Peyer's patch (tissue), 4 donors: Measurements from ENCODE around the gene KIF18A.
A peak's percentile ranks its signal among the peaks of the same experiment; 100 is the strongest.

ENCODE experiments used
- CTCF ChIP-seq, 6 experiments: fragments of 450-650 bp in 4 of 6; fragments of 200-600 bp in 2 of 6; sonication (generic) in 1 of 6; IDR thresholded peaks; one replicate each; pipeline ENCODE4 v1.5.1; 2017 to 2019; ENCODE audit warnings: antibody characterized with exemption in 6 of 6, mild to moderate bottlenecking in 3 of 6, moderate library complexity in 1 of 6
- POLR2A ChIP-seq, 2 donors: fragments of 450-650 bp; IDR thresholded peaks; one replicate each; pipeline ENCODE4 v1.5.1; 2017; ENCODE audit warnings: antibody characterized with exemption in 2 of 2, mild to moderate bottlenecking in 2 of 2, moderate library complexity in 2 of 2

GRCh38 chr11:28107750-28108618 lies at the start of gene KIF18A, which contains the start of gene METTL15:
- TF ChIP-seq CTCF (IDR thresholded peaks at IDR 0.05) (no peak), POLR2A (IDR thresholded peaks at IDR 0.05) (peak; percentile 31 to 38)
